Measurements from ENCODE around the gene CAV2.
"Not testable (repeated sequence)": the region's sequence is repeated elsewhere in the genome, so short reads cannot be mapped to it uniquely, and the experiment has no call there.

The CAV2 gene, protein sequence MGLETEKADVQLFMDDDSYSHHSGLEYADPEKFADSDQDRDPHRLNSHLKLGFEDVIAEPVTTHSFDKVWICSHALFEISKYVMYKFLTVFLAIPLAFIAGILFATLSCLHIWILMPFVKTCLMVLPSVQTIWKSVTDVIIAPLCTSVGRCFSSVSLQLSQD

DNA sequence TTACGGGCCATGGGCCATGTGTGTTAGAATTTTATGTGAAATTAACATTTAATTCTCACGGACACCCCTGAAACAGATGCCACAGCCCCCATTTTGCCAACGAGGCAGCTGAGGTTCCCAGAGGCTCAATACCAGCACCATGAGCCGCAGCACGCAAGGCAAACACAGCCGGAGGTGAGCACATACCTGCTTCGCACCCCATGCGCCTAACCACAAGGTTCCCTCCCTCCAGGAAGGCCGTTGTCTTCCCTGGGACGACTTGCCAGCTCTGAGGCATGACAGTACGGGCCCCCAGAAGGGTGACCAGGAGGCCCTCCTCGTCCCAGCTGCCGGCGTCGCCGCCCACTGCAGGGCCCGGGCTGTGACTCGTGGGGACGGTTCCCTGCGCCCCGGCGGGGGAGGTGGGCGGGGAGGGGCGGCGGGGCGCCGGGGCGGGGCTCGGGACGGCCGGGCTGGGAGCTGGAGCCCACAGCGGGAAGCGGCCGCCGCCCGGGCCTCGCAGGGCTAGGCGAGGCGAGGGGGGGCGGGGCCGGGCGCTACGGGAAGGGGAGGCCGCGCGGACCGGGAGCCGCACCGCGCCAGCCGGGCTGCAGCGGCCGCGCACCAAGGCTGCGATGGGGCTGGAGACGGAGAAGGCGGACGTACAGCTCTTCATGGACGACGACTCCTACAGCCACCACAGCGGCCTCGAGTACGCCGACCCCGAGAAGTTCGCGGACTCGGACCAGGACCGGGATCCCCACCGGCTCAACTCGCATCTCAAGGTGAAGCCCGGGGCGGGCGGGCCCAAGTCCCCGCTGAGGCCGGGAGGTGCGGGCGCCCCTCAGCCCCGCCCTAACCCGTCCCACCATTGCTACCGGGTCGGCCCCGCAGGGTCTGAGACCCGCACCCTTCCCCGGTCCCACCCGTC is at the start of gene CAV2:
Gene CAV2, plus strand, starts transcription at position 571 of the 910 bp plus-strand sequence. Its CDS starts 44 bp downstream, at position 615.
- FAIRE-seq = no peak
- peak; percentile 70 for DNase-seq (ENCODE audit: low spot score)

DNA sequence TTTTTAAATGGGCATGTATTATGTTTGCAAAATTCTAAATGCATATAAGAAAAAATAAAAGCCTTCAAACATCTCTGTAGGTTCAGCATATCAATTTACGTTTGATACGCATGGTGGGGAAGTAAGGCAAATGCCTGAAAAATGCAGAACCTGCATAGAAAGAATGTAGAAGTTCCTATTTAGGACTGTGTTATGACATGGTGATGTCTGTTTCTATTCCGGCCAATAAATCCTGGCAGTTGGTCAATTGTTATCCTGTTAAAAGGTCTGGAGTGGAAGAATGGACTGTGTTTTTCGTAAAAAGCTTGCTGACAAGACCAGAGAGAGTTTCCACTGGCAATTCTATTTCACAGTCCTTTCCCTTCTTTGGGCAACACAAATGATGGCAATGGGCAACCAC is 49.6 kb upstream of the CAV2 start:
- FAIRE-seq (no peak), DNase-seq (ENCODE audit: low spot score) (no peak)

DNA sequence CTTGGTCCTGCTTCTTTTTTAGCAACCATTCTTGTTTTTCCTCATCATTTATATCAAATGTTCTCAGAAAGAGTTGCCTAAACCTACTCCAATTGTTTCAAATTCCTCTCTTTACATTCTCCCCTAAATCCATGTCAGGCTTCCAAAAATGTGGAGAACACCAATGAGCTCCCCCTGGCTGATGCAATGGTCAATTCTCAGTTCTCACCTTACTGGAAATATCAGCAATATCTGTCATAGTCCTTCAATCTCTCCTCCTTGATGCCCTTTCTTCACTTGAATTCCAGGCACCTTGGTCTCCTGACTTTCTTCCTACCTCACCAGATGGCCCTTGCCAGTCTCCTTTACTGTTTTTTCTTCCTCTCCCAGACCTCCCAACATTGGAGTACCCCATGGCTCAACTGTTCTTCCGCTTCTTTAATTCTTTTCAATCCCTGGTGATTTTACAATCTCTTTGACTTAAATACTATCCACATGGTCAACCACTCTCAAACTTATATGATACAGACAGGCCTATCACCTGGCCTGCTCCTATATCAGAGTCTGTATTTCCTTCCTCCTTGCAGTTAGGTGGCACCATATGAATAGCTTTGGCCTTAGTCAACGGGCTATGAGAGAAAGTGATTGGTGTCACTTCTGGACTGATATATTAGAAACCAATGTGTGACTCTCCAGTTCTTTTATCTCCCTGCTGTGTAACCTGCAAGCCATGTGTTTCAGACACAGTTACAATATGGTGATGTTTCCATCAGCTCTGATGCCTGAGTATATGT is 47.4 kb upstream of the CAV2 start:
- DNase-seq (ENCODE audit: low spot score) = no peak
- no peak for FAIRE-seq

DNA sequence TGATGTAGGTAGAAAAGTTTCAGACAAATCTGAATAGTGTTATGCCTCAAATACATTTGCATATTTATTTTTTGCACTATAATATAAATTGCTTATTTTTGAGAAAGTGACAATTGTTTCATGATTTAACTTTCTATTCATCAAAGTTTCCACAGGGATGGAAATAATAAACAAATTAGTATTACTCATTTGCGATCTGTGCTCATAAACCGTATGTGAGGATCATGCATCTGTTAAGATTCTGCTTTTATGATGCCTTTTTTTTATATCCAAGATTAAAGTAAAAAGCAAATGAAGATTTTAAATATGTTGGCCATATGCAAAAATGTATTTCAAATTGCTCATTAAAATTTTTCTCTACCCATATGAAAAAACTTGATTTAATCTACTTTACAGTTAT is 45.2 kb upstream of the CAV2 start:
- no peak for DNase-seq (ENCODE audit: low spot score)

DNA sequence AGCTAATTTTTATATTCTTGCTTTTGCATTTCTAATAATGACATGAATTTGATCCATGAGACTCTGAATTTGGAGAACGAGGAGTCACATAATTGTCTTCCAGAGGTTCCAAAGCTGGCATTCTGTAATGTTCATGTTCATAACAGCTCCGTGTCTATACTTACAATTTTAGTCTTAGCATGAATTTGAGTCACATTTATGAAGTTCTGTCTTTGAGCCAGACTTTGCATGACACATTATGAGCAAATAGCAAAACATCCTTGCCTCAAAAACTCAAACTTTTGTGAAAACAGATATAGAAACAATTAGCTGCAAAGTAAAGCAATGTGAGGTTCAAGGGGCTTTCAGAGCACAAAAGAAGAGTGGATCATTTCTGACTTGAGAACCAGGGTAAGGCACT is 44.5 kb upstream of the CAV2 start:
- DNase-seq (ENCODE audit: low spot score) (no peak), FAIRE-seq (no peak)

More for the DNA sequence above, 45.2 kb upstream of the CAV2 start:
- no peak for FAIRE-seq

DNA sequence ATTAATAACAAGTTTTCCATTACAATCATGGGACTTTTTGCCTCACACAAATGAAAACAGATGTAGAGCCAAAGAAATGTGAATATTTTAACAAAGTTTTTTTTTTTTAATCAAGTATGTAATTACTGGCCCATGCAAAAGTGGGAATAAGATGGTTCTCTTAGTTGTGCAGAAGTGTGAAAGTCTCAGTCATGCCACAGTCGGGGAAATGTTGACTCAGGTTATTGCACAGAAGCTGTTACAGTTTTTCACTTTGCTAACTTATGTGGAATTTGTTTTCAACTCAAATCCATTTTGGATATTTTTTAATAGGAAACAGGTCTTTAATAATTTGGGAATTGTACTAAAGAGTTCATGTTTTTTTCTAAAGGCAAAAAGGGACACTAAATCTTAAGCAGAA is 44.0 kb upstream of the CAV2 start:
- DNase-seq (ENCODE audit: low spot score) (no peak), FAIRE-seq (no peak)

DNA sequence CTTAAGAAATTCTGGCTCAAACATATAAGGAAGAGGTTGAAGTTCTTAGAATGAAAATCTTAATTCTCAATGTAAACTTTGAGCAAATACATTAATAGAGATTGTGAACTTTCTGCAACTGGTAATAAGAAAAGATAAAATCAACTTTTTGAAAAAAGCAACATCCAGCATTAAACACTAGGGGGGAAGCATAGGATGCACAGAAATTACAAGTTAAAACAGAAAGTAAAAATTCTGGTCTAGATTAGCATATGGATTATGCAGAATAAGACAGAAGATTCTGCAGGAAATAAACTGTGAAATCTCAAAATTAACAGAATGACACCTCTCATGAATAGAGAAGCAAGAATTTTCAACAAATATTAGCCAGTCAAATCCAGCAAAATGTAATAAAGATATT is 38.0 kb upstream of the CAV2 start:
- FAIRE-seq (no peak), DNase-seq (ENCODE audit: low spot score) (no peak)

DNA sequence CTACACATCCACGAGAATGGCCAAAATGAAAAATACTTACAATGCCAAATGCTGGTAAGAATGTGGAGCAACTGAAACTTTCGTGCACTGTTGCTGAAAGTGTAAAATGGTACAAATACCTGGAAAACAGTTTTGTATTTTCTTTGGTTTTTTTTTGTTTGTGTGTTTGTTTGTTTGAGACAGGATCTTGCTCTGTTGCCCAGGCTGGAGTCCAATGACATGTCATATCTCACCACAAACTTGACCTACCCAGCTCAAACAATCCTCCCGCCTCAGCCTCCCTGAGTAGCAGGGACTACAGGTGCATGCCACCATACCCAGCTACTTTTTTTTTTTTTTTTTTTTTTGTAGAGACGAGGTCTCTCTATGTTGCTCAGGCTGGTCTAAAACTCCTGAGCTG is 35.6 kb upstream of the CAV2 start:
- FAIRE-seq = no peak
- DNase-seq (ENCODE audit: low spot score) = no peak

DNA sequence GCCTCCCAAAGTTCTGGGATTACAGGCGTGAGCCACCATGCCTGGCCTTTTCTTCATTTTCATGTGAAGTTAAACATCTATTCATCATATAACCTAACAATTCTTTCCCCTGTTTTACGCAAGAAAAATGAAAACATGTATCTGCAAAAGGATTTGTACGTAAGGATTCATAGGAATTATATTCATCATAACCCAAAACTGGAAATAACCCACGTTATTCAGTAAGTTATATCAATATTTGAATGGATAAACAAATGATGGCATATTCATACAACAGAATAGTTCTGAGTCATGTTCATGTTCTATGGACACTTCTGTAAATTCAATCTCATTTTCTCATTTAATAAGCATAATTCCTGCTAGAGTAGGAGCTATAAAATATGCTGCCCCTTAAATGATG is 35.2 kb upstream of the CAV2 start:
- no peak for DNase-seq (ENCODE audit: low spot score)
- FAIRE-seq = no peak

DNA sequence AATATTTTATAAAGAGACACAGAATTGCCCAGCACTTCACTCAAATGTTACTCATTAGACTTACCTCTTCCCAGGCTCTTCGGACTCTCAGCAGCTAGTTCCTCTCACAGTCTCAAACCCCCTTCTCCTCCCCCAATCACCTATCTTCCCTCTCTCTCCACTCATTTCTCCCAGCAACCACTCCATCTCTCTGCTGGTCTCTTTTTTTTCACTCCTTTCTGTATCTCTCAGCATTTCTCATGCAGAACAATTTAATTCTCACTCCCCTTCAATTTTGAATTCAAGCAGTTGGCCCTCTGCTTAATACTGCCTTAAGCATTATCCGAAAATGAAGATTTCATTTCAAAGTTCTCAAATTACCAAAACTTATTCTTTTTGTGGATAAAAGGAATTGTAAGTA is 34.4 kb upstream of the CAV2 start:
- FAIRE-seq (no peak), DNase-seq (ENCODE audit: low spot score) (no peak)

DNA sequence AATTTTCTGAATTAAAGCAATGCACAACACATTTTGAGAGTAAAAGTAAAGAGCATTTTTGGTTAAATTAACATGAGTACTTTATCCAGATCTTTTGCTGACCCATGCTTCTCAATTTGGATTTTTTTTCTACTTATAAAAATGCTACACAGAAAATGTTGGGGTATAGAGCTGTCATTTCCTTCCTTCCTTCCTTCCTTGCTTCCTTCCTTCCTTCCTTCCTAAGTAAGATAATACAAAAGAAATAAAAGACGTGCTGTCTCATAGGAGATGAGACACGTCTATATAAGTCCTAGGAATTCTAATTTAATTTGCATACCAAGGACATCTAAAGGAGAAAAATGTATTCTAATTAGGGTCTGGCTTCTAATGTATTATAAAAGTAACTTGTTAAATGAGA is 31.0 kb upstream of the CAV2 start:
- no peak for DNase-seq (ENCODE audit: low spot score)
- no peak for FAIRE-seq

DNA sequence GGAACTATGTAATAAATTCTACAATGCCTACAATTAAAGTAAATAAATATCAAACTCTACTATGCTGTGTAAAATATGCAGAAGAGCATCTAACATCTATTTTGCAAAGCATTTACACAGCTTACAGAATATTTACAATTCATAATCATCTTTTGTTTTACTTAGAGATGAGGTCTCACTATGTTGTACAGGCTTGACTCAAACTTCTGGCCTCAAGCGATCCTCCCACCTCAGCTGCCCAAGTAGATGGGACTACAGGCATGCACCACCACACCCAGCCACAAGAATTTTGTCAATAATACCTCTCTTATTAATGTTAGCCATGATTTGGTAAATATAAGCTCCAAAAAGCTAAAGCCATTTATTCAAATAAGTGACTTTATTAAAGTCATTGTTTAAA is 21.9 kb upstream of the CAV2 start:
- DNase-seq (ENCODE audit: low spot score) = no peak
- FAIRE-seq = no peak

DNA sequence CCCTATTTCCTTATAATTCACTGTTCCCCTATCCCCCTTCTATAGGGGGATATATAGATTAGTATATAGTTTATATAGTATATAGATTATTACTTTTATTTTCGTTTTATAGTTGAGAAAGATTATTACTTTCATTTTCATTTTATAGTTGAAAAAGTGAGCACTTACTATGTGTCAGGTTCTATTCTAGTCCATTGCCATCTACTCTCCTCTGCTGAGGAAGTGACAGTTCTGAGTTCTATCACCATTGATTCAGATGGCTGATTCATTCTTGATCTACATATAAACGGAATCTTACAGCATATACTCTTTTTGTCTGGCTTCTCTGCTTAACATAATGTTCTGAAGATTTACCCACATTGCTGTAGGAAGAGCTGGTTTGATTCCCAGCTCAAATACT is 20.7 kb upstream of the CAV2 start:
- FAIRE-seq = no peak
- no peak for DNase-seq (ENCODE audit: low spot score)

DNA sequence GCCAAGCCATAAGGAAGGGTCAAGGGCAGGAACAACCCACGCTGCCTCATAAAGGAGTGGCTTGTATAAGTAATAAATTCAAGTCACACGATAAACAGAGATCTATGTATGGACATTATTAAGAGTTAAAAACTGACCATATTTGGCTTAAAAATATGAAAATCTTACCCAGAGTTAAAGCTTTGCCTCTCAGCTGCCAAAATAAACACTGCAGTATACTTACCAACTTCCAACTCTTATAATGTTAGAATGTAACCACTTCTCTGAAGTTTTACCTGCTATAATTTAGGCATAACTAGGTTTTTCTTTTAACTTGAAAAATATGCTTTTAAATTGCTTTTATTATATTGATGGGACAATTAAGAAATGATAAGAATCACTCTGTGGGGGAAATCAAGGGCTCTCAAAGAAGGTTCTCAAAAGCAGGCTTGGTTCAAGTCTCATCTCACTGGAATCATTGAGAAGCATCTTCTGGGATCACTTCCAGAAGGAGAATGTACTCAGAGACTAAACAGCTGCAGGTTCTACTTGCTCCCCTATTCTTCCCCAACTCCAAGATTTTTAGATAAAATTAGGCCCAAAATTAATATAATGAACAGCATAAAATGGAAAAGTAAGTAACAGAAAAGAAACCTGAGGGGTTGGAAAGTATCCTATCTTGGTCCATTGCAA is 16.1 kb upstream of the CAV2 start:
- DNase-seq (ENCODE audit: low spot score) (no peak), FAIRE-seq (no peak)

DNA sequence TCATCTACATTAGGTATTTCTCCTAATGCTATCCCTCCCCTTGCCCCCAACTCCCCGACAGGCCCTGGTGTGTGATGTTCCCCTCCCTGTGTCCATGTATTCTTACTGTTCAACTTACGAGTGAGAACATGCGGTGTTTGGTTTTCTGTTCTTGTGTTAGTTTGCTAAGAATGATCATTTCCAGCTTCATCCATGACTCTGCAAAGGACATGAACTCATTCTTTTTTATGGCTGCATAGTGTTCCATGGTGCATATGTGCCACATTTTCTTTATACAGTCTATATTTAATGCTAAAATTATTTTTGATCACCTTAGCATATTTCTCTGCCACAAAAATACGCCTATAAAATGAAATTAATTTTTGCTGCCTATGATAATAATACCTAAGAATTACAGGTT is 15.1 kb upstream of the CAV2 start:
- not testable (repeated sequence) for FAIRE-seq; DNase-seq (ENCODE audit: low spot score)

DNA sequence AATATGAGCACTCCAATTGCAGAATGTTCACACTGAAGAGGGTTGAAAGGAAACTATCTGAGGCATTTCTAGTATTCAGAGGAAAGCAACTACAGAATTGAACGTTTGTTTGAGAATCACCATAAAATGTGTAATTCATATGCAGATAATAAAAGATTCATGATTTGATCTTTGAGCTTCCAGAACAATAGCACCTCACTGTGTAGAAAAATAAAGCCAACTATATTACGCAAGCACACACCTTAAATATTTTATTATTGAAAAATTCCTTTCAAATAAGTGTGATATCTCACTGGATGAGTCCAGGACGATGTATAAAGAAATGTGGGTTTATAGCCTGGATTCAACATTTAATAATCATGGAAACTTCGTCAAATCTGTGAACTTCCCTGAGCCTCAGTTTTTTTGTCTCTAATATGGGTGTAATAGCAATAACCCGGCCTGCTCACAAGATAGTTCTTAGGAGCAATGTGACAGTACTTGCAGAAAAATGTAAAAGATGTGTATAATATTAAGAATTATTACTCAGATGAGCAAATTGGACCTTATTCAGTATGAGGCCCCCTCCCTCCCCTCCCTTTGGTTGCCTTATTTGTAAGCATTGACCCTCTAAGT is 11.5 kb upstream of the CAV2 start:
- DNase-seq (ENCODE audit: low spot score) (no peak), FAIRE-seq (no peak)

DNA sequence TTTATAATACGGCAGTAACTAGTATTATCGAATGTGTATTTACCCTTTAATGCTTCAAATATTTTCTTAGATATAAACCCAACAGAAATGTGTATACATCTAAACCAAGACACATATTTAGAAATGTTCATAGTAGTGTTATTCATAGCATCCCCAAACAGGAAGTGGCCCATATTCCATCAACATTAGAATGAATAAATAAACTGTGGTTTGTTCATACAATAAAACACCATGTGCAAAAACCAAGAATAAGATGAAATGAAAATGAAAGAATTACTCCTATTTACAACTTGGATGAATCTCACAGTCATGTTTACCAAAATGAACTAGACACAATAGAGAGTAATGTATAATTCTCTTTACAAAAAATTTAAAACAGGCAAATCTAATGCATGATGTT is 9.2 kb upstream of the CAV2 start:
- no peak for FAIRE-seq
- DNase-seq (ENCODE audit: low spot score) = no peak

DNA sequence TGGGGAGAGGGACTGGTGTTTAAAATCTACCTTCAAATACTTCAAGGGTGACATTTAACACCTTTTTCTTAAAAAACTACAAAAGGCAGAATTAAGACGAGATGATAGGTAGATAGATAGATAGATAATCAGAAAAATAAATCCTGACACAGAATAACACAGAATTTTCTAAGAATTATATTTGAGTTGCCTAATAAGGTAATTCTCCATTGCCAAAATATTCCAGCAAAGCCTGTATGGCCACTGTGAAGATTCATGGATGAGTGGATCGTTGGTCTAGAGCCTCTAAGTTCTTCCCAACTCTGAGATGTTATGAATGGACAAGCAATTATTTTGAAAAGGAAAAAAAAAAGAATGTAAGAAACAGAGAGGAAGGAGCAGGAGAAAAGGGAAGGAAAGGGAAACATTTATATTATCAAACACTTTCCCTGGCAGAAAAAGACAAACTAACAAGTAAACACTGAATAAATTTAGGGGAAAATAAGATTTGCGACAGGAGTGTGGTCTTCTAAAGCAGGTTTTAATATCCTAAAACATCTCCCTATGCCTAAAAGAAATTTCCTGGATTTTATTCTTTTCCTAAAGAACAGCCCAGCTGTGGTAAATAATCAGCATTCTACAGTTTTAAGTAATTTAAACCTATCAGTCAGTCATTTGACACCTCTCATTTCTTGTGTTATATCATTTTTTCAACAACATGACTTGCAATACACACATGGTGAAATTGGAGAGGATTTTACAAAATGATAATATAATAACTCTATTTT is 7.5 kb upstream of the CAV2 start:
- DNase-seq (ENCODE audit: low spot score) (no peak), FAIRE-seq (no peak)

DNA sequence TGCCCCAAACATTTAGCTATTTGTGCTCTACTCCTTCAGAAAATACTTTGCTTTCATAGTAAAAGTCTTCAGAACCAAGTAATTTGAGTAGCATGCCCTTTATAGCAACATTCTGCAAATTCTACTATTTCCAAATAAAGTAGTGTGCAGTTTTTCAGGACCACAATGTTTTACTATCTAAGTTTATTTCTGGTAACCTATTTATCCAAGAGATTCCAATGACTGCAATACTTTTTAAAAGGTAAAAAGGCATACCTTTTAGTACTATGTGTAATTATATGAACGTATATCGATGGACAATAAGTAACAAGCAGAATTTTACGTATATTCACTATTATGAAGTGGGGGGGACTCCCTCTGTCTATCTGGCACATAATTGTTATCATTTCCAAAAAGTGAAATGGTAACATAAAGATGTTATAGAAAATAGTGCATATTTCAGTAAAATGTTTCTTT is 6.9 kb upstream of the CAV2 start:
- no peak for DNase-seq (ENCODE audit: low spot score)
- no peak for FAIRE-seq

DNA sequence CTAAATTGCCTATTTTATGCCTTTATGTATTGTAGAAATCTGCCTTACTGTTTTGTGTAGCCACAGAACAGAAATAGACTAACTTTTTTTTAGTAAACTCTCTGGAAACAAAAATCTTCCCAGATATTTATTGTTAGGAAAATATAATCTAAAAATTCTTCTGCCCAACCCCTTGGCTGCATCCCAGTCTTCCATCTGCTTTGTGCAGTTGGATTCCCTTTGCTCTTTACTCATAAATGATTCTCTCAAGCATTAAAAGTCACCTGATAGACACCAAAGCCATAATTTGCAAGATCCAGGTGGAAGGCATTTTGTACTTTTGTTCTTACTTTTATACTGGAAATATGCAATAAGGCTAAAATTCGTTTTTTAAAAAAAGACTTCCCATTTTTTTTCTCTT is 6.1 kb upstream of the CAV2 start:
- no peak for FAIRE-seq
- DNase-seq (ENCODE audit: low spot score) = no peak
